ENCODE measurements around the gene TSPAN1.

TSPAN1 gene

GRCh38 chr1:46166521-46167462, 8.1 kb upstream of the TSPAN1 start:
- DNase-seq: peak; percentile 50

- DNase-seq: no peak
Observed at GRCh38 chr1:46168477-46168876, 6.4 kb upstream of the TSPAN1 start.

GRCh38 chr1:46169811-46170454, 5.0 kb upstream of the TSPAN1 start:
- no peak for DNase-seq

GRCh38 chr1:46171351-46171750, 3.5 kb upstream of the TSPAN1 start:
- DNase-seq: no peak

GRCh38 chr1:46171871-46172270, 3.0 kb upstream of the TSPAN1 start:
- DNase-seq: no peak

GRCh38 chr1:46172321-46172720, 2.6 kb upstream of the TSPAN1 start:
- DNase-seq: no peak

GRCh38 chr1:46173361-46173856, 1.5 kb upstream of the TSPAN1 start:
- no peak for DNase-seq

- DNase-seq: no peak
Observed at GRCh38 chr1:46175243-46175642, 356 bp downstream of the TSPAN1 start.

- no peak for DNase-seq
Observed at GRCh38 chr1:46176211-46176865, 1.5 kb downstream of the TSPAN1 start, which contains the start of gene P3R3URF. Gene P3R3URF, minus strand, starts transcription at chr1:46176488. Its CDS starts 17 bp downstream, at chr1:46176471.

GRCh38 chr1:46179138-46180081, 4.5 kb downstream of the TSPAN1 start:
- peak; percentile 75 for DNase-seq

- no peak for DNase-seq
Observed at GRCh38 chr1:46180082-46180616, 5.3 kb downstream of the TSPAN1 start.

GRCh38 chr1:46181343-46182260, 6.7 kb downstream of the TSPAN1 start:
- no peak for DNase-seq

GRCh38 chr1:46183079-46183847, 8.4 kb downstream of the TSPAN1 start:
- DNase-seq: no peak

- no peak for DNase-seq
Observed at GRCh38 chr1:46183926-46184557, 9.2 kb downstream of the TSPAN1 start.

- DNase-seq: no peak
Observed at GRCh38 chr1:46184920-46185658, 10.2 kb downstream of the TSPAN1 start.

GRCh38 chr1:46186076-46186475, 11.2 kb downstream of the TSPAN1 start:
- DNase-seq: no peak

GRCh38 chr1:46187106-46187869, 12.4 kb downstream of the TSPAN1 start:
- DNase-seq: no peak
